GM23338 (cell line): ENCODE measurements around the gene SERP1. TPM values are rescaled to one million over a fixed set of nuclear protein-coding genes. Genes with fewer than 3 reads are reported as not detected.
A peak's percentile ranks its signal among the peaks of the same experiment; 100 is the strongest.

Experiments used
- ATAC-seq: fragments of 200-7000 bp; cut with Tn5 transposase; 3 replicates; pipeline ENCODE4 v1.9.1; 2020
- DNase-seq: peaks from one replicate; pipeline ENCODE4 v3.0.0-alpha.2; 2015; ENCODE audit warnings: low spot score
- H2AFZ ChIP-seq: fragments of 200-600 bp; sonication (generic); 2 replicates; pipeline ENCODE4 v1.8.0; 2016; ENCODE audit warnings: antibody characterized with exemption, mild to moderate bottlenecking, moderate library complexity
- H3F3A ChIP-seq: fragments of 200-600 bp; sonication (generic); replicated peaks from 2 replicates; pipeline ENCODE4 v1.8.0; 2017; ENCODE audit warnings: antibody characterized with exemption, mixed run types, low read depth
- H3K27ac ChIP-seq: fragments of 200-600 bp; sonication (generic); 2 replicates; pipeline ENCODE4 v1.6.1; 2016; ENCODE audit warnings: low read depth
- H3K27me3 ChIP-seq: fragments of 200-600 bp; sonication (generic); 2 replicates; pipeline ENCODE4 v1.8.0; 2016; ENCODE audit warnings: mild to moderate bottlenecking, mixed run types, moderate library complexity; ENCODE audit not compliant: insufficient read depth
- H3K36me3 ChIP-seq: fragments of 200-600 bp; sonication (generic); 2 replicates; pipeline ENCODE4 v1.8.0; 2016; ENCODE audit warnings: mild to moderate bottlenecking; ENCODE audit not compliant: insufficient read depth
- H3K4me1 ChIP-seq: fragments of 200-600 bp; sonication (generic); 2 replicates; pipeline ENCODE4 v1.8.0; 2016; ENCODE audit warnings: mild to moderate bottlenecking, moderate library complexity; ENCODE audit not compliant: insufficient read depth
- H3K4me2 ChIP-seq: fragments of 200-600 bp; sonication (generic); 2 replicates; pipeline ENCODE4 v1.7.1; 2017; ENCODE audit warnings: mixed run types
- H3K4me3 ChIP-seq: fragments of 200-600 bp; sonication (generic); 2 replicates; pipeline ENCODE4 v1.6.1; 2016; ENCODE audit warnings: mixed run types
- H3K79me2 ChIP-seq: fragments of 200-600 bp; sonication (generic); replicated peaks from 2 replicates; pipeline ENCODE4 v1.8.0; 2017; ENCODE audit warnings: mild to moderate bottlenecking; ENCODE audit not compliant: insufficient read depth
- H3K9me2 ChIP-seq: fragments of 200-600 bp; sonication (generic); 2 replicates; pipeline ENCODE4 v1.8.0; 2017; ENCODE audit not compliant: insufficient read depth
- H4K20me1 ChIP-seq: fragments of 200-600 bp; sonication (generic); replicated peaks from 2 replicates; pipeline ENCODE4 v1.8.0; 2017; ENCODE audit warnings: mild to moderate bottlenecking; ENCODE audit not compliant: insufficient read depth
- H3K27ac Mint-ChIP-seq: 2 replicates; pipeline ENCODE4 v1.8.0; 2020; ENCODE audit warnings: inconsistent platforms, mild to moderate bottlenecking, moderate library complexity, mixed read lengths
- H3K27me3 Mint-ChIP-seq: 3 replicates; pipeline ENCODE4 v1.8.0; 2022; ENCODE audit warnings: low read depth, mild to moderate bottlenecking, moderate library complexity, mixed read lengths, inconsistent platforms; ENCODE audit not compliant: insufficient read depth, poor library complexity
- H3K36me3 Mint-ChIP-seq: 3 replicates; pipeline ENCODE4 v1.8.0; 2021; ENCODE audit warnings: low read depth, mild to moderate bottlenecking, inconsistent platforms, moderate library complexity, mixed read lengths
- H3K4me1 Mint-ChIP-seq: 3 replicates; pipeline ENCODE4 v1.8.0; 2020; ENCODE audit warnings: mild to moderate bottlenecking, inconsistent platforms, mixed read lengths
- H3K4me3 Mint-ChIP-seq: 3 replicates; pipeline ENCODE4 v1.8.0; 2021; ENCODE audit warnings: moderate library complexity, mild to moderate bottlenecking, inconsistent platforms, mixed read lengths
- H3K9me3 Mint-ChIP-seq: 3 replicates; pipeline ENCODE4 v1.8.0; 2020; ENCODE audit warnings: moderate library complexity, mild to moderate bottlenecking, inconsistent platforms, mixed read lengths
- CREB1 ChIP-seq: fragments of 250-450 bp; sonication (Bioruptor Pico); IDR thresholded peaks from 2 replicates; pipeline ENCODE4 v1.5.0; 2020; ENCODE audit warnings: low read depth, mild to moderate bottlenecking, moderate library complexity
- CTCF ChIP-seq, 2 experiments: fragments of 200-600 bp in 1 of 2; sonication (generic) in 1 of 2; conservative IDR thresholded peaks; 2 replicates each; pipeline versions ENCODE4 v1.5.1 to v1.6.1; 2016 to 2017; ENCODE audit warnings: antibody characterized with exemption in 2 of 2, low read depth in 2 of 2, mild to moderate bottlenecking in 2 of 2, moderate library complexity in 1 of 2
- ETS1 ChIP-seq: IDR thresholded peaks from 2 replicates; pipeline ENCODE4 v1.6.1; 2016; ENCODE audit warnings: antibody characterized with exemption
- EZH2 ChIP-seq: fragments of 200-600 bp; sonication (generic); IDR thresholded peaks from one replicate; pipeline ENCODE4 v1.8.0; 2017; ENCODE audit warnings: antibody characterized with exemption, mild to moderate bottlenecking, low read depth; ENCODE audit not compliant: unreplicated experiment
- EZH2phosphoT487 ChIP-seq: fragments of 200-600 bp; sonication (generic); IDR thresholded peaks from one replicate; pipeline ENCODE4 v1.8.1; 2018; ENCODE audit warnings: antibody characterized with exemption; ENCODE audit not compliant: unreplicated experiment
- JUNB ChIP-seq: IDR thresholded peaks from one replicate; pipeline ENCODE4 v1.6.1; 2016; ENCODE audit warnings: antibody characterized with exemption; ENCODE audit not compliant: unreplicated experiment
- NANOG ChIP-seq: IDR thresholded peaks from 2 replicates; pipeline ENCODE4 v1.6.1; 2016; ENCODE audit warnings: antibody characterized with exemption, borderline replicate concordance
- POLR2AphosphoS5 ChIP-seq: IDR thresholded peaks from 2 replicates; pipeline ENCODE4 v1.6.1; 2016; ENCODE audit warnings: antibody characterized with exemption, low read depth
- REST ChIP-seq: IDR thresholded peaks from one replicate; pipeline ENCODE4 v1.6.1; 2018; ENCODE audit warnings: antibody characterized with exemption; ENCODE audit not compliant: unreplicated experiment
- STAT1 ChIP-seq: IDR thresholded peaks from one replicate; pipeline ENCODE4 v1.6.1; 2016; ENCODE audit warnings: antibody characterized with exemption; ENCODE audit not compliant: unreplicated experiment
- ZNF114 ChIP-seq: fragments of 250-450 bp; sonication (Bioruptor Pico); IDR thresholded peaks from 2 replicates; pipeline ENCODE4 v1.5.0; 2020; ENCODE audit warnings: mild to moderate bottlenecking, moderate library complexity
- ZNF331 ChIP-seq: fragments of 250-450 bp; sonication (Bioruptor Pico); IDR thresholded peaks from 2 replicates; pipeline ENCODE4 v1.5.0; 2020; ENCODE audit warnings: low read depth, mild to moderate bottlenecking, moderate library complexity
- ZNF462 ChIP-seq: fragments of 250-450 bp; sonication (Bioruptor Pico); IDR thresholded peaks from 2 replicates; pipeline ENCODE4 v1.5.0; 2020; ENCODE audit warnings: mild to moderate bottlenecking, moderate library complexity
- polyA plus RNA-seq: library from polyadenylated mRNA; unstranded; fragments of >200 nt; fragmentation: Nextera tagmentation; extraction: Ambion mirVana; gene quantifications from 2 replicates; pipeline ENCODE4 v1.2.1, GENCODE V29; 2016
- total RNA-seq: library from RNA; depleted of rRNA; stranded (reverse); fragments of >200 nt; shearing (Covaris generic); gene quantifications from 2 replicates; pipeline ENCODE4 v1.2.3, GENCODE V29; 2014

SERP1 gene
- total and polyA plus RNA-seq, 2 experiments from 2014 or later, result 211 to 252 TPM

- Mint-ChIP-seq H3K27ac (no peak overlapping the region), H3K9me3 (peaks cover 9% of the 10 kb centered on the region; the same call in 2 of the 3 replicates), H3K4me3 (no peak overlapping the region), H3K4me1 (peaks cover 2% of the 10 kb centered on the region; the same call in 2 of the 3 replicates), H3K27me3 (peaks cover 2% of the 10 kb centered on the region), H3K36me3 (peaks cover 9% of the 10 kb centered on the region; the same call in 1 of the 3 replicates)
- no peaks in the 10 kb centered on the region; the same call in 1 of the 2 replicates for H3K36me3 ChIP-seq
- H3K9me2 ChIP-seq, result no peaks in the 10 kb centered on the region
- no peak for DNase-seq
- no peak for TF ChIP-seq ZNF114 (CRISPR knock-in tag)
- TF ChIP-seq ETS1, result no peak
- TF ChIP-seq ZNF331 (CRISPR knock-in tag), result no peak
- TF ChIP-seq STAT1, result no peak
- no peak for TF ChIP-seq JUNB
- TF ChIP-seq REST, result no peak
- TF ChIP-seq EZH2, result no peak
- no peak for TF ChIP-seq EZH2phosphoT487
- no peak for TF ChIP-seq CTCF (conservative IDR thresholded peaks at IDR 0.05; ENCODE audit: low read depth in 2 of 2)
- TF ChIP-seq NANOG, result no peak
- TF ChIP-seq CREB1 (CRISPR knock-in tag), result no peak
- TF ChIP-seq ZNF462 (CRISPR knock-in tag), result no peak
- TF ChIP-seq POLR2AphosphoS5, result no peak
- H3K4me2 ChIP-seq, result no peak overlapping the region
- peak; percentile 38; the same call in 2 of the 3 replicates for ATAC-seq
- no peak overlapping the region for H3K27ac ChIP-seq
- no peaks in the 10 kb centered on the region for H3F3A ChIP-seq
- H3K4me1 ChIP-seq, result no peaks in the 10 kb centered on the region
- H3K4me3 ChIP-seq, result no peak overlapping the region
- H3K27me3 ChIP-seq, result no peaks in the 10 kb centered on the region
- H2AFZ ChIP-seq, result no peak overlapping the region
- no peaks in the 10 kb centered on the region for H3K79me2 ChIP-seq
- H4K20me1 ChIP-seq, result no peaks in the 10 kb centered on the region
Measured at GRCh38 chr3:150495149-150495548, 51.1 kb downstream of the SERP1 start.
